WI38 (cell line): ENCODE results near the gene RPS6KA2.

ENCODE experiments used
- H3K4me3 ChIP-seq: 2 replicates; pipeline ENCODE4 v1.5.1; 2011; ENCODE audit warnings: low read depth, mild to moderate bottlenecking, control low read depth, low read length
- TF ChIP-seq, protein P1 (sequence below): IDR thresholded peaks from 2 replicates; pipeline ENCODE4 v1.5.1; 2012; ENCODE audit warnings: low read depth, mild to moderate bottlenecking, control low read depth, low read length

RPS6KA2 gene

DNA sequence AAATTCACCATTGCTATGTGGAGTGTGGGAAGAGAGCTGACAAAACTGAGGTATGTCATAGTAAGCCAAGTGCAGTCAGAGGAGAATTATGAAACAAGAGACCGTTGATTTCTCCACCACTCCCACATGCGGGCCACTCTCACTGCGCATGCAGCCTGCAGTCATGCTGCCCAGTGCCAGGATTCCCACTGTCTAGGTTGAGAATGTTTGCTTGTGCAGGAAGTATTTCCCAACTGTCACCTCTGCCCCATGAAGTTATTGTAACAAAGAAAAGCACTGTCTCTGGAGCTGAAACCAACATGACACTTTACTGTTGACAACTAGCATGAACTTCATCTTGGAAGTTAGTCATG lies 266.0 kb downstream of the RPS6KA2 start:
- TF ChIP-seq, protein P1, sequence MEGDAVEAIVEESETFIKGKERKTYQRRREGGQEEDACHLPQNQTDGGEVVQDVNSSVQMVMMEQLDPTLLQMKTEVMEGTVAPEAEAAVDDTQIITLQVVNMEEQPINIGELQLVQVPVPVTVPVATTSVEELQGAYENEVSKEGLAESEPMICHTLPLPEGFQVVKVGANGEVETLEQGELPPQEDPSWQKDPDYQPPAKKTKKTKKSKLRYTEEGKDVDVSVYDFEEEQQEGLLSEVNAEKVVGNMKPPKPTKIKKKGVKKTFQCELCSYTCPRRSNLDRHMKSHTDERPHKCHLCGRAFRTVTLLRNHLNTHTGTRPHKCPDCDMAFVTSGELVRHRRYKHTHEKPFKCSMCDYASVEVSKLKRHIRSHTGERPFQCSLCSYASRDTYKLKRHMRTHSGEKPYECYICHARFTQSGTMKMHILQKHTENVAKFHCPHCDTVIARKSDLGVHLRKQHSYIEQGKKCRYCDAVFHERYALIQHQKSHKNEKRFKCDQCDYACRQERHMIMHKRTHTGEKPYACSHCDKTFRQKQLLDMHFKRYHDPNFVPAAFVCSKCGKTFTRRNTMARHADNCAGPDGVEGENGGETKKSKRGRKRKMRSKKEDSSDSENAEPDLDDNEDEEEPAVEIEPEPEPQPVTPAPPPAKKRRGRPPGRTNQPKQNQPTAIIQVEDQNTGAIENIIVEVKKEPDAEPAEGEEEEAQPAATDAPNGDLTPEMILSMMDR = no peak

DNA sequence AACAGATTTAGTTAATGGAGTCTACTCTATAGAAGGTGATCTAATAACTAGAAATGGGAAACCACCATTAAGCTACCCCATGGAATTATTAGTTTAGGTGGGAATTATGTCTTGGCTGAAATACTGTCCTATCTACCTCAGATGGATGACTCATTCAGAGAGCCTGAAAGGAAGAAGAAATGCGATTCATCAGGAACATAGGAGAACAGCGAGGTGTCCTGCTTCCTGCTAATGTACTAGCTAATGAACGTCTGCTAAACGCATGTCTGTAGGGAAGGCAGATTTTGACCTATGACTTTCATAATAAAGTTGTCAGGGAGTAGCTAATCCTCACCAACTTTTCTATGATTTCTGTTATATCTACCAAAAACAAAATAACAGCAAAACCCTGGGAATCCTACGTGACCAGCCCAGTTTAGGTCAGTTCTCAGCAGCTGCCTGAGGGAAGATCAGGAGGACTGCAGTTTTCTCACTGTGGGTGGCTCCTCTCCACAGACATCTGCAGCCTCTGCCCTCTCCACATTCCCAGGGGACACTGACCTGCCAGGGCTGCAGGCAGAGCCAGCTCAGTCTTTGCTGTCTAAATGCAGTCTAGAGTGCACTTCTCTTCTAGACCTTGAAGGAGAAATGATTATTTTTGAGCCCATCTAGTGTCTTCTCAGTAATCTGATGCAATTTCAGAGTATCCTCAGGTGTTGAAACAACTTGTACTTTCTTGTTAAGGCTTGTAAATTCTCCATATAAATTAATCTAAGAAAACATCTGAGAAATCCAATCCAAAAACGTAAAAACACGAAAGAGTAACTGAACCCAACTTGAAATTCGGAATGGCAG lies 266.6 kb downstream of the RPS6KA2 start:
- no peak overlapping the region for H3K4me3 ChIP-seq
- TF ChIP-seq, protein P1 = no peak

More for the DNA sequence above, 266.0 kb downstream of the RPS6KA2 start:
- no peak overlapping the region for H3K4me3 ChIP-seq
